ENCODE data around the gene DDX55.

- TF ChIP-seq CTCF (conservative IDR thresholded peaks at IDR 0.05 in 1 of 2, IDR thresholded peaks at IDR 0.05 in 1 of 2; ENCODE audit: low read depth in 1 of 2, low read length in 2 of 2) (no peak), EZH2 (IDR thresholded peaks at IDR 0.05; ENCODE audit: low read length, missing control alignments) (no peak)
Measured at GRCh38 chr12:123617580-123617979, 15.7 kb downstream of the DDX55 start.

Data from fibroblast of lung (primary cell).